Measurements from ENCODE around the gene LRP1B.

GRCh38 chr2:140529706-140530105 is 1601.1 kb downstream of the LRP1B start:
- TF ChIP-seq, protein P1, sequence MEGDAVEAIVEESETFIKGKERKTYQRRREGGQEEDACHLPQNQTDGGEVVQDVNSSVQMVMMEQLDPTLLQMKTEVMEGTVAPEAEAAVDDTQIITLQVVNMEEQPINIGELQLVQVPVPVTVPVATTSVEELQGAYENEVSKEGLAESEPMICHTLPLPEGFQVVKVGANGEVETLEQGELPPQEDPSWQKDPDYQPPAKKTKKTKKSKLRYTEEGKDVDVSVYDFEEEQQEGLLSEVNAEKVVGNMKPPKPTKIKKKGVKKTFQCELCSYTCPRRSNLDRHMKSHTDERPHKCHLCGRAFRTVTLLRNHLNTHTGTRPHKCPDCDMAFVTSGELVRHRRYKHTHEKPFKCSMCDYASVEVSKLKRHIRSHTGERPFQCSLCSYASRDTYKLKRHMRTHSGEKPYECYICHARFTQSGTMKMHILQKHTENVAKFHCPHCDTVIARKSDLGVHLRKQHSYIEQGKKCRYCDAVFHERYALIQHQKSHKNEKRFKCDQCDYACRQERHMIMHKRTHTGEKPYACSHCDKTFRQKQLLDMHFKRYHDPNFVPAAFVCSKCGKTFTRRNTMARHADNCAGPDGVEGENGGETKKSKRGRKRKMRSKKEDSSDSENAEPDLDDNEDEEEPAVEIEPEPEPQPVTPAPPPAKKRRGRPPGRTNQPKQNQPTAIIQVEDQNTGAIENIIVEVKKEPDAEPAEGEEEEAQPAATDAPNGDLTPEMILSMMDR (IDR thresholded peaks at IDR 0.05): no peak
- TF ChIP-seq POLR2A (IDR thresholded peaks at IDR 0.05) (no peak), EP300 (IDR thresholded peaks at IDR 0.05) (no peak)

Measured in tibial nerve (tissue), 4 donors.